HG02678 (cell line): ENCODE results near the gene PLEKHA7.

Experiments used
- ATAC-seq: cut with Tn5 transposase; IDR thresholded peaks from one replicate; pipeline ENCODE4 v1.9.1; 2021; ENCODE audit warnings: mild to moderate bottlenecking, moderate library complexity; ENCODE audit not compliant: unreplicated experiment

Gene PLEKHA7

DNA sequence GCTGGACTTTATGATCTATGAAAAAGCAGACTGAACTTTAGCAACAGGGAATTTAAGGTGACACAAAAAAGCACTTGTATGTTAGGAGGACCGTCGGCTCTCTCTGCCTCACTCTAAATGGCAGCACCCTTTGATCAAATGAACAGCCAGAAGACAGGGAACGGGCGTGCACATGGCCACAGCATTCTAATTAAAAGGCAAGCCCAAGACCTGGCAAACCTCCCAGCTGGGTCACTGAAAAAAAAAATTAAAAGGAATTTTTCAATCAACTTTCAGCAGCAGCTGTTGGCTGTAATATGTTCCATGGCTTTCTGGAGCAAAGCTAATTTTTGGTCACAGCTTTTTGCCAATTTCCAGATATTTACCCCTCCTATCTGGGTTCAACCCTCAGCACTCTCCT is 159.2 kb downstream of the PLEKHA7 start:
- ATAC-seq: no peak

GRCh38 chr11:16853859-16854258 is 160.4 kb downstream of the PLEKHA7 start:
- no peak for ATAC-seq

DNA sequence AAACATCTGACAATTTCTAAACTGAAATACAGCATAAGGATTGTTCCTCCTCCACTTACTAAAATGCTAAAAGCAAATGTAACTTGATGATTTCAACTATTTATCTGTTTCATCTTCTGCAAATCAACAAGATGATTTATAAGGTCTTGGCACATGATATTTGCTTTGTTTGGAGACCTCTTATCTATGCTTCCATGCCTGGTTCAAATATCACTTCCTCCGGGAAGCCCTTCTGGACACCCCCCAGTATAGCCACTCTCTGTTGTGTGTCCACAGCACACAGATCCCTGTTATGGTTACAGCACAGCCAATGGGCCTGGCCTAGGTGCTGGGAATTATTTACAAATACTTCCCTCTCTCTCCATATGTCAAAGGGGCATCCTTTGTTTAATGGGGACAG is 160.9 kb downstream of the PLEKHA7 start:
- no peak for ATAC-seq

GRCh38 chr11:16846305-16846704 is 167.9 kb downstream of the PLEKHA7 start:
- ATAC-seq: no peak

GRCh38 chr11:16844268-16844771 is 169.9 kb downstream of the PLEKHA7 start:
- no peak for ATAC-seq

- ATAC-seq: no peak
Observed at GRCh38 chr11:16843294-16843693, 170.9 kb downstream of the PLEKHA7 start.

GRCh38 chr11:16841984-16842383 is 172.2 kb downstream of the PLEKHA7 start:
- ATAC-seq: no peak

- ATAC-seq: no peak
Observed at GRCh38 chr11:16841481-16841880, 172.7 kb downstream of the PLEKHA7 start.

- no peak for ATAC-seq
Observed at GRCh38 chr11:16840951-16841350, 173.3 kb downstream of the PLEKHA7 start.

DNA sequence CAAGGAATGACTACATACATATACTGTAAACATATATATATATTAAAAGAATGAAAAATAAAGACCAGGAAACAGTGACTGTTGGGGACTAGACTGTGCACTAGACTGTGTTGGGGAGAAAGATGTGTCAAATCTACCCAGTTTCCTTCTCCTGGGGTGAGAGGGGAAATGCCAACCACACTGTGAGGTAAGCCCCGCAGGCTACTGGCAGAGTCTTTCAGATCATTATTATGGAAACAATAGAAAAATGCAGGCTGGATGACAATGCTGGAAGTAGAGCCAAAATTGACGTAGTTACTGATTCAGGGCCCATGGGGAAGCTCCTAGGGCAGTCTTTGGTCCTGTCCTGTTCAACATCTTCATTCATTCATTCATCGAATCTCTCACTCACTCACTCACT is 174.4 kb downstream of the PLEKHA7 start:
- no peak for ATAC-seq

- ATAC-seq: no peak
Observed at GRCh38 chr11:16834384-16834783, 179.8 kb downstream of the PLEKHA7 start.

DNA sequence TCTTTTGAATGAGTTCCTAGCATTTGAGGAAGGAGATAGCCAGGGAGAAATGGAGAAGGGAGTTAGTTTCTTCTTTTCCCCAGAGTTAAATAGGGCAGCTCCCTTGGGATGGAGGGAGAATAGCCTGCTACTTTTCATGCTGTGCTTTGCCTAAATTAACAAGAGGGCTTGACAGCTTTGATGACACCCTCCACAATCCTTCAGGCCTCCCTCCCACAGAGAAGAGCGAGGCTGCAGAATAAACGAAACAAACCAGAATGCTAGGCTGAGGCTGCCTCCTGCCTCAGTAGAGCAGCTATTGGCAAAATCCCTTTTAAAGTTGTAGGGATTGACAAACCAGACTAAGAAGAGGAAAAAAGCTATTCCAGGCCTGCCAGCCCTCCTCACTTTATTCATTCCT is 181.2 kb downstream of the PLEKHA7 start:
- ATAC-seq: no peak

DNA sequence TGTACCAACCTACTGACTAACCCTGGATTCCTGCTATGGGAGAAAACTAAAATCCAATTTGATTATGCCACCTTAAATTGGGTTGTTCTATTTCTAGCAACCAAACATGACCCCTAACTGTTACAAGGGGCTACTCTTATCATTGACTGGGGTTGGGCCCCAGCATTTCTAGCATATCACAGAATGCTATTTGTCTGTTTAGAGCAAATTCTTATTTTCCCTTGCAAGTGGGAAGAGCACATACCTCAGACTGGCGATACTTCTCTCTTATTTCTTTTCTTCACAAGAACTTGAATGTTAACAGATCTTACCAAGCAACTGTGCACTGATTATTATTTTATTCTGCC is 182.0 kb downstream of the PLEKHA7 start:
- no peak for ATAC-seq

GRCh38 chr11:16831316-16832192 is 182.7 kb downstream of the PLEKHA7 start:
- ATAC-seq: no peak

GRCh38 chr11:16827139-16827538 is 187.1 kb downstream of the PLEKHA7 start:
- ATAC-seq: no peak

DNA sequence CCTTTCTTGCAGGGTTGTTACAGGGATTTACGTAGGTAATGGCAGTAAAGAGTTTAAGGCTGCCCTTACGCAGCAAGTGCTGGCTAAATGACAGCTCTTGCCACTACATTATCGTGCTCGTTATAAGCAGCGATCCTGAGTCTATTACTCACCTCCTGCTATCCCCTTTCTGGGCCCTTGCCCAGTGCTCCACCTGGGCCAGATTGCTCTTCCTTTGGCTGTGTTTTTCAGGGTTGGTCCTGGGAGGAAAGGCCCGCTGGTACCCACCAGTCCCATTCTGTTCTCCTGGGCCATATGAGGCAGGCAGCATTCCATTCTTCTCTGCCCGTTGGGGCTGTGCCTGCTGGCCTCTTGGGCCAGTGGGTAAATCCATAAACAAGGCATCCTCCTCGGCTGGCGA is 188.2 kb downstream of the PLEKHA7 start:
- no peak for ATAC-seq

DNA sequence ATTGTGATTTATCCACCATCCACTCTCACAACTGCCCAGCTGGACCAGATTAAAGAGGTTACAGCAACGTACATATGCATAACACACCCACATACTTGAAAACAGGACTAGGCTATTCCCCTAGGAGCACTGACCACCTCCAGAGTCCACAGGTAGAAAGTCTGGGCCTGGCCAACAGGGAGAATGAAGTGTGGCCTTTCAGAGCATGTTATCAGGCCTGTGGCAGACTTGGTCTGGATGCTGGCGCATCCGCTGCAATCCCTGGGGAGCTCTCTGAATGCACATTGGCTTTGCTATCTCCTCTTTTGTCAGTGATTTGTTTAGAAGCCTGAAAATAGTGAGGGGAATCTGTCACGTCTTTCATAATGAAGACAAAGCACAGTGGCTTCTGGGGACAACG is 189.1 kb downstream of the PLEKHA7 start:
- ATAC-seq: no peak

- peak; percentile 88 for ATAC-seq
Observed at GRCh38 chr11:16820324-16821092, 193.7 kb downstream of the PLEKHA7 start.

DNA sequence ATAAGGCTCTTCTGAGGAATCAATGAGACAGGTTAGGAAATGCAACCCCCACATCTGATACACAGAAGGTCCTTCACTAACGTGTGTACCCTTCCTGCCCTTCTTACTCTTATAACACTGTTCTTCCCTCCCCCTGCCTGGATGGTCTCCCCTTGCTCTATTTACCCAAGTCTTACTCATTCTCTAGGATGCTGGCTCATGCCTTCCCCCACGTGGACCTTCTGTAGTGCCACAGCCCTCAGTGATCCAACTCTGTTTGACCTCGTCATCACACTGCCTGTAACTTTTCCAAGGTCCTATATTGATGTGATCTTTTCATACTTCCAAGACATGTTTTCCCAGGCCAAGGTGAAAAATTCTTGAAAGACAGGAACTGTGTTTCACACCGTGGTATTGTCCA is 195.9 kb downstream of the PLEKHA7 start:
- ATAC-seq: no peak

GRCh38 chr11:16817351-16817750 is 196.9 kb downstream of the PLEKHA7 start:
- no peak for ATAC-seq

DNA sequence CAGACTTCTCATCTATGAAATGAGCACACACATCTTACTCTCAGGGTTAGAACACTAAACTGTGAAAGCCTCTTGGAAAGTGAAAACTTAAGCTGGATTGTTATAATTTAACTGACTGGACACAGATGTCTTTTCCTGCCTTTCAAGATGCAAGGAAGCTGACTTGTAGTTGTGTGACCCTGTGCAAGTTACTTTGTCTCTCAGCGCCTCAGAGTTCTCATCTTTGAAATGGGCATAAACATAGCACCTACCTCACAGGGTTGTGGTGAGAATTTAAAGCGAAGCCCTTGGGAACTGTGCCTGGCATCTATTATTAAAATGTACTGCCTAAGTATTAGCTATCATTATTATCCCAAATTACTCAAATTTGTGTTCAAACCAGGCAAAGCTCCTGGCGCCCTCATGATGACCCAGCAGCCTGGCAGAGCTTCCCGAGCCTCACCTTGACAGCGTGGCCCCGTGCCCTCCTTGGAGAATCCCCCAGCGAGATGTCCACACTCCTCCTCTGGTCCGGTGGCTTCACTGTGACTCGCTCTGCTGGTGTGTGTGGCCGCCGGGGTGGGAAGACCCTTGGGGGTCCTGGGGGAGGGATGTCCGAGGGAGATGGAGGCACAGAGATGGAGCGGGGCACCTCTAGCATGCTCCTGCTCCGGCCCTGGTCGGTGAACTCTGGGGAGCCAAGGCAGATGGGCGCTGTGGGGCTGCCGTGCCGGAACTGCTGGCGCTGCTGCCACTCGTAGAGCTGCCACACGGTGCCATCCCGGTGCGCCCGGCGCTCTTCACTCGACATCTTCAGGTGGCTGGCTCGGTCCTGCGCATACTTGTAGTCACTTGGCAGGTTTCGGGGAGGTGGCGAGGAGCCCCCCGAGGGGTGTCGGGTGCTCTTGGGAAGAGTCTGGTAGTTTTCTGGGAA is 197.6 kb downstream of the PLEKHA7 start:
- ATAC-seq: no peak
